ENCODE results near the gene ARL6IP1. TPM values are rescaled to one million over a fixed set of nuclear protein-coding genes. Genes with fewer than 3 reads are reported as not detected.

The ARL6IP1 gene
- total and polyA plus RNA-seq, 8 donors: 28.9 to 82.3 (median 42.3) TPM

DNA sequence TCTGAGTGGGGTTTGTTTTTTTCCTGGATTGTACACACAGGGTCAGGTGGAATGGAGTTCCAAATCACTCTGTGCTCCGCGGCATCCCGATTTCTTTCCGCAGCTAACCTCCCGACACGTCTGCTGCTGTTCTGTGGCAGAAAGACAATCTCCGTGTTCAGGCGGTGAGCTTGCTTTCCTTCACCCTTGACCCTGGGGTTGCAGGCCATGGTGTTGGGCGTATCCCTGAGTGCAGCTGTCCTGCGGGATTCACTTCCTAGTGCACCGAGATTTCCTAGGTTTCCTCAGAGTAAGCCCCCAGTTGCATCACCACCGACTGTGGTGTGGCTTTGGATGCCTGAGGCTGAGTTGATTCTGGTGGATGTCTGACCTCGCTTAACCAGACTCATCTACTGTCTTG lies 7.8 kb upstream of the ARL6IP1 start:
- Histone ChIP-seq H3K27me3 (no peaks in the 10 kb centered on the region), H3K4me3 (no peak overlapping the region), H3K9me3 (no peaks in the 10 kb centered on the region), H3K4me1 (no peaks in the 10 kb centered on the region), H3K27ac (no peak overlapping the region), H3K36me3 (peaks cover 0 to 33% (median 26%) of the 10 kb centered on the region in 3 donors)
- intact Hi-C loops (cut with DNase I): no loop called here
- 94 to 97% methylated on average over 13 of the region's 13 CpGs for WGBS, 2 donors
- ATAC-seq: no peak
- no peak for DNase-seq
- no peak for FAIRE-seq
- no peak for TF ChIP-seq CTCF (IDR thresholded peaks at IDR 0.05)

- no peak for FAIRE-seq
- 25 to 38% methylated on average over 2 of the region's 2 CpGs for WGBS, 2 donors
- no peak for TF ChIP-seq CTCF (IDR thresholded peaks at IDR 0.05)
- H3K27ac ChIP-seq: no peak overlapping the region
- intact Hi-C loops (cut with DNase I): no loop called here
- peaks cover under 1 to 4% (median 4%) of the 10 kb centered on the region in 3 donors for H3K4me1 ChIP-seq
- no peak for DNase-seq
- no peaks in the 10 kb centered on the region for H3K9me3 ChIP-seq
- H3K27me3 ChIP-seq: no peaks in the 10 kb centered on the region
- ATAC-seq: no peak
- H3K36me3 ChIP-seq: peaks cover 0 to 15% (median 13%) of the 10 kb centered on the region in 3 donors
- H3K4me3 ChIP-seq: no peak overlapping the region
Measured at GRCh38 chr16:18805257-18805773, 4.0 kb upstream of the ARL6IP1 start.

- no peak for FAIRE-seq
Measured at GRCh38 chr16:18804540-18804939, 3.2 kb upstream of the ARL6IP1 start.

DNA sequence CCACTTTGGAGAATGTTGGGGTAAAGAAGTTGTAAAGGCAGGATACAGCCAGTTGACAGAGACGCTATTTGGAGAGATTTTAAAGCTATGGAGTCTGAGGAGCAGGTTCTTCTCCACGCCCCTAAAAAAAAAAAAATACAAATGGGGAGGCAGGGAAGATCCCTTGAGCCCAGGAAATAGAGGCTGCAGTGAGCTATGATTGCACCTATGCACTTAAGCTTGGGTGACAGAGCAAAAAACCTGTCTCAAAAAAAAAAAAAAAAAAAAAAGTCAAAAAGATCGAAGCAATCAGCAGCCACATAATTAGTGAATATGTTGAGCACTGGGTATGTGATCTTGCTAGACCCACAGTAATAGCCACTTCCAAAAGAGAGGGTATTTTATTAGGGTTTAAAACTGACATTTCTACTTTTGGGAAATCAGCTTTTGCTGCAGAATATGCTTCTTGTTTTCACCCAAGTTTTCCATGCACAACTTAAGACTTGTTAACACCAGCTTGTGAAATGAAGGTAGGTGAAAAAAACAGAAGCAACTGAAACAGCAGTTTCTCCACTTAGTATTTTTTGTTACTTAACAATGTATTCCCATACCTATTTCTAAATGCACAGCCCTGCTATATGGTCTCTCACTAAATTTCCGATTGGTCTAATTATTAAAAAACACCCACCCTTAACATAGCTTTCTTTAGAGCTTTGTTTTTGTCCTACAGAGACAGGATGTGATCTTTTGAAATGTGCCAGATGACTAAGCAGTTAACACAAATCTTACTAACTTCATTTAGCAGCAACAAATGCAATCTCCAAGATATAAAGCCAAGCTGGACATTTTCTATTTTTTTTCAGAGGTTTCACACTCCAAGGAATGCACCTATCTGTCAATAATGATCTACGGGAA lies 2.5 kb upstream of the ARL6IP1 start:
- WGBS, 2 donors: 72 to 85% methylated on average over 5 of the region's 5 CpGs
- no peak for DNase-seq
- FAIRE-seq: no peak
- Histone ChIP-seq H3K27ac (no peak overlapping the region), H3K27me3 (no peaks in the 10 kb centered on the region), H3K36me3 (peaks cover 0 to 4% (median 4%) of the 10 kb centered on the region in 3 donors), H3K4me1 (peaks cover 4 to 18% (median 7%) of the 10 kb centered on the region in 3 donors), H3K9me3 (no peaks in the 10 kb centered on the region), H3K4me3 (no peak overlapping the region)
- no peak for ATAC-seq
- TF ChIP-seq CTCF (IDR thresholded peaks at IDR 0.05): no peak
- intact Hi-C loops (cut with DNase I): no loop called here

More at GRCh38 chr16:18804540-18804939, 3.2 kb upstream of the ARL6IP1 start:
- Histone ChIP-seq H3K4me1 (peaks cover 4 to 12% (median 7%) of the 10 kb centered on the region in 3 donors), H3K36me3 (peaks cover 0 to 12% (median 11%) of the 10 kb centered on the region in 3 donors), H3K27me3 (no peaks in the 10 kb centered on the region), H3K4me3 (no peak overlapping the region), H3K27ac (no peak overlapping the region), H3K9me3 (no peaks in the 10 kb centered on the region)
- intact Hi-C loops (cut with DNase I): no loop called here
- TF ChIP-seq CTCF (IDR thresholded peaks at IDR 0.05): no peak
- DNase-seq (no peak), ATAC-seq (no peak)
- 66 to 78% methylated on average over 3 of the region's 3 CpGs for WGBS, 2 donors

Measured in pancreas (tissue), 10 donors.